Islet precursor cell (in vitro differentiated cells): ENCODE measurements around the gene FCRL3.
"Not testable (repeated sequence)": the region's sequence is repeated elsewhere in the genome, so short reads cannot be mapped to it uniquely, and the experiment has no call there.

Source experiments
- DNase-seq: peaks from one replicate; pipeline ENCODE4 v3.0.0-alpha.2; 2018

FCRL3 gene

DNA sequence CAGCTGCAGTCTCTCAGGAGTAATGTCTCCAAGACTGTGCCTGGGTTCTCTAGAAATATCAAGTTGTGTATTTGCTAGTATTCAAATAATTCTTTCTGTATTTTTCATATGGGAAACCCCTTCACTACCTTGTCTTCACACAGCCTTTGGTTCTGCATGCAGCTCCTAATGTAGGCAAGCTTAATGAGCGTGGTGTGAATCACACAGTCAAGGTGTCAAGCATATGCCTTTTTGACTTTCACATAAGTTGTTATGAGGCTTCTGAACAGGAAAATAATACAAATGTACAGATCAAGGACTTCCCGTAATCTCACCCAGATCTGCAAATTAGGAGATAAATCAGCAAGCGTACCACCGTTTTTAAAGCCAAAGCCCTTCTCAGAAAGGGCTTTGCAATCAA, at the start of gene FCRL3:
Gene FCRL3, minus strand, starts transcription at position 38 of the 400 bp plus-strand sequence. CDS start 280 bp downstream, outside the sequence.
- DNase-seq: no peak

DNA sequence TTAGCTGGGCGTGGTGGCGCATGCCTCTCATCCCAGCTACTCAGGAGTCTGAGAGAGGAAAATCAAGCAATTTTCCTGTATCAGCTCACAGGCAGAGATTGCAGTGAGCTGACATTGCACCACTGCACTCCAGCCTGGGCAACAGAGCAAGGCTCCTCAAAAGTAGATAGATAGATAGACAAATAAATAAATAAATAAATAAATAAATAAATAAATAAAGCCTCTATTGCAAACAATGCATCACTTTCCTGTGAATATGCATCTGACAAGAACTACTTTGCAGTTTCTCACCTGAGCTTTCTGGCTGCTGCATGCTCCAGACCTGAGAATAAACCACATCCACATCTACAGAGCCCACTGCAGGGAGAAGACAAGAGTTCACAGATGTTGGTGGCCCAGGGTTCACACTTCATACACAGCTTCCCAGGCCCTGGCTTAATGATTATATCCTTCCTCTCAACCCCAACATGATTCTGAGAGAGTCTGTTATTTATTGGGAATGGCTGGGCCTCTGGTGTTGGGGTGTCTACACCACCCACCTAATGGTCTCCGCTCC, 47.8 kb upstream of the FCRL3 start:
- no peak for DNase-seq

- DNase-seq: no peak
Observed at GRCh38 chr1:157739229-157739901, 38.8 kb upstream of the FCRL3 start.

- not testable (repeated sequence) for DNase-seq
Observed at GRCh38 chr1:157735991-157736390, 35.4 kb upstream of the FCRL3 start.

- DNase-seq: no peak
Observed at GRCh38 chr1:157734321-157734720, 33.8 kb upstream of the FCRL3 start.

- DNase-seq: no peak
Observed at GRCh38 chr1:157732755-157733154, 32.2 kb upstream of the FCRL3 start.

DNA sequence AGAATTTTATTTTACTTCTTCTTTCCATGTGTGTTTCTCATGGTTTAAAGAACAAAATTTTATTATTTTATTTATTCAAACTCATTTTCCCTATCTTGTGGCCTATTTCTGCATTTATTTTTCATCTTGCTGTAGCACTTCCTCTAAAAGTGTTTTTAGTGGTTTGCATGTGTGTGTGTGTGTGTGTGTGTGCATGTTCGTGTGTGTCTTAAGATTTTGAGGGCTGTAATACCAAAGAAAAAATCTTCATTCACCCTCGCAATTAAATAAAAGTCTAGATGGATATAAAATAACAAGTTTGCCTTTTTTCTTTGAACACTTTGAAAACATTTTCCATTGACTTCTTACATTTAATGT, 24.6 kb upstream of the FCRL3 start:
- DNase-seq: no peak

DNA sequence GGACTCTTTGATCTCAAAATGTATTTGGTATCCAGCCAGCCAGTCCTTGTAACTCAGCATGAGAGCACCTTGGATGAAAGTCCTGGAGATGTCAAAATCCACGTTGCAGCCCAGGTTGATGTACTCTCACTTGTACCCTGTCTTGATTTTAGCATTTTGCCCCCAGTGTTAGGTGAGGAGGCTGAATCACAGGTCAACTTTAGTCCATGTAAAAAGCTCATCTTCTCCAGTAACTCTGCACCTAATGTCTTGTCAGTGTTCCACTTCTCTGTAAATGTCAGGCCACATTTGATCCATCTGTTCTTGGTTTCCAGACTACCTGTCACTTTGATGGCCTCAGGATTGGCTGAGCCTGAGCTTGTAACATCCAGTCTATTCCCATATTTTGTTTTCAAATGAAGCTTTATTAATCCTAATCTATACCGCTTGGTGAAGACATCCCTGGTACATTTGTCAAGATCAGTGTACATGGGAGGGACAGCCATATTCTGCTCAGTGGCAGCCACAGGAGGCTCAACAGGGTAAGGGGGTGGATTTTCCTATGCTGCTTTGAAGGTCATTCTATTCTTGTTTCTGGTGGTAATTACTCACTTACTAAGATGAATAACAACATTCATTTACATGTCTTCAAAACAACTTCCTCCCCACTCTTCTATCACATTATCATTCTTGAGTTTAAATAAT, 24.1 kb upstream of the FCRL3 start:
- DNase-seq: no peak

- no peak for DNase-seq
Observed at GRCh38 chr1:157723157-157723556, 22.6 kb upstream of the FCRL3 start.

- no peak for DNase-seq
Observed at GRCh38 chr1:157721985-157722384, 21.4 kb upstream of the FCRL3 start.

GRCh38 chr1:157715736-157716135, 15.2 kb upstream of the FCRL3 start:
- DNase-seq: no peak

DNA sequence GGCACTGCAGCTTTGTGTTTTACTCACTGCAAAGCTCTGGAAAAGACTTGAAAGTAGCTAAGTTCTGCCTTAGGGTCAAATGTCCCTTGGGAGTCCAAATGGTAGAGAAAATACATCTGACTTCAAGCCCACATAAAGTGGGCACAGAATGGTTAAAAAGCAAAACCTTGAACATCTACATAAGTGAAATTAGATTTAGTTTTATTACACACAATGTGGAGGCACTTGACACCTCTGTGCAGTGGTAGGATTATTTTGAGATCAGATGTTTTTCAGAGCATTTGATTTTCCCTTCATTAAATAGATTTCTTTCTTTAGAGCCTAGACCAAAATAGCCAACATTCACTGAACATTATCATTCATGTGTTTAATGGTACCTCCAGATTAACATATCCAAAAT, 11.2 kb upstream of the FCRL3 start:
- DNase-seq: no peak

DNA sequence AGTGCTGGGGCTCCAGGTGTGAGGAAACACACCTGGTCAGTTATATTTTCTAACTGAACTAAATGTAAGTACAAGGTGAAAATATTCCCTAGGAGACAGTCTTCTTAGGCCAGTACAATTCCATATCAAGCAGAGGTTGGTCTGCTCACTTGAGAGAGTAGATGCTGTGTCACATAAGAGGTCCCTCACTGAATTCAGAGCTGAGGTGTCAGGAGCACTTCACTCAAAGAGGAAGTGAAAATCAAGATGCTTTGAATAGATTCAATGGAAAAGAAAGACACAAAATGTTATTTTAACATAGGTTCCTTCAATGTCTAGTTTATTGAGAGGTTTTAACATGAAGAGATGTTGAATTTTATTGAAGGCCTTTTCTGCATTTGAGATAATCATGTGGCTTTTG, 4.3 kb upstream of the FCRL3 start:
- DNase-seq: no peak

GRCh38 chr1:157703981-157704380, 3.4 kb upstream of the FCRL3 start:
- DNase-seq: no peak

DNA sequence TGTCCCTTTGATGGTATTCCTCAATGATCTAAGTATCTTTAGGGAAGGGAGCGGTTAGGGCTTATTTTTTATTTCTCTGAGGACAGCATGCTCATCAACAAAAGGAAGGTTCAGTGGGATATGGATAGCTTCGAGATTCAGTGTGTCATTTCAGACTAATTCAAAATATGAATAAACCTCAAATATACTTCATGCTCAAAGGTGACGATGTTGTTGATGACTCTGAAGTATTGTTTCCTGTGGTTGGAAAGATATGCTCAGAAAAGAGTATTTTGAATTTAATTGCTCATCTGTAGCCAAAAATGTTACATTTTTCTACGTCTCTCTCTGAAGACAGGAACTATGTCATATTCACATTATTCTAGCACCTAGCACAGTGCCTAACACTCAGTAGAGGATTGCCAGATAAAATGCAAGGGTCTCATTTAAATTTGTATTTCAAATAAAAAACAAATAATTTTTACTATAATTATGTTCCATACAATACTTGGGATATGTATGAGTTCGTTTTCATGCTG, 1.8 kb upstream of the FCRL3 start:
- DNase-seq: no peak

DNA sequence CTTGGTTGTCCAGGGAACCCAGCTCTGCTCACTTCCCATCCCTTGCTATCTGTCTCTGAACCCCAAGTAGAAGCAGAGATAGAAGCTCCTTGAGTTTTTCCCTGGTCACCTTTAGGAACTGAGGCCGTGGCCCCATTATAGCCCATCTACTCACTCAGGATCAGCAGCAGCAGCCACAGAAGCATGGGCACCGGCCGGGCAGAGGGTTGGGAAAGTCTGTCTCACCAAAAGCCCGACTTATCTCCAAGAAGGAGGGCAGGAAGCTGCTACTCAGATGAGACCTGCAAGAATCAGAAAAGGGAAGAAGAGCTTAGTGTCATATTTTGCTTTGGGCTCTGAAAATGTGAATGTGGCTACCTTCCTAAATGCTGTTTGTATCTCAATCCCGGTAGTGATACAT, 264 bp downstream of the FCRL3 start:
- no peak for DNase-seq

DNA sequence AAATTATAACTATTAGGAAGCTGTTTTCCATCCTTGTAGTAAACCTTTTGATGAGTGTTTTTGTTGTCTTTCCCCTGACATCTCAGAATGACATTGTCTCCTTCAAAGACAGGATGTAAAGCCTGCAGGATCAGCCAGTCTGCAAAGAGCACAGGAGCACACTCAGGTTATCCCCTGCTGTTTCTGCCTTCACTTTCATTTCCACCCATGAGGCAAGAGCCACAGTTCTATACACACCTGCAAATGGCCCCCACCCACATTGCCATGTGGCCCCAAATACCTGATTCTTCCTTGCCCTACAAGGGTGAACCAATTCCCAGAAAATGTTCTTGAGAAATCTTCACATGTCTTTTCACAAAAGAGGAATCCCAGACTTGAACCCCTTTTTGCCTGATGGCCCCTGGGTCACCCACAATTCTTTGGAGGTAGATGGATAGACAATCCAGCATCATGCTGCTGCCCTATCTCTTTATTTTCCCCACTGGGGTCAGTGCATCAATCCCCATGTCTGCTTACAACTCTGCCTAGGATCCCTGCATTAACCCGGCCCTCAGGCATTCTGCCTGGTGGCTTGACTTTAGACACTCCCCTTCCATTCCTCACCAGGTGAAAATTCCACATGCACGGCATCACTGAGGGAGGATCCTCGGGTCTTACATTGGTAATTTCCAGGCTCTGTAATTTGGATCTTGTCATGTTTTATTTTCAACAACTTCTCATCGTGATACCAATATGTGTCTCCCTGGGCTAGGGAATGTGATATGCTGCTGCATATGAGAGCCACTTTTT, 2.6 kb downstream of the FCRL3 start:
- DNase-seq: peak; percentile 77

DNA sequence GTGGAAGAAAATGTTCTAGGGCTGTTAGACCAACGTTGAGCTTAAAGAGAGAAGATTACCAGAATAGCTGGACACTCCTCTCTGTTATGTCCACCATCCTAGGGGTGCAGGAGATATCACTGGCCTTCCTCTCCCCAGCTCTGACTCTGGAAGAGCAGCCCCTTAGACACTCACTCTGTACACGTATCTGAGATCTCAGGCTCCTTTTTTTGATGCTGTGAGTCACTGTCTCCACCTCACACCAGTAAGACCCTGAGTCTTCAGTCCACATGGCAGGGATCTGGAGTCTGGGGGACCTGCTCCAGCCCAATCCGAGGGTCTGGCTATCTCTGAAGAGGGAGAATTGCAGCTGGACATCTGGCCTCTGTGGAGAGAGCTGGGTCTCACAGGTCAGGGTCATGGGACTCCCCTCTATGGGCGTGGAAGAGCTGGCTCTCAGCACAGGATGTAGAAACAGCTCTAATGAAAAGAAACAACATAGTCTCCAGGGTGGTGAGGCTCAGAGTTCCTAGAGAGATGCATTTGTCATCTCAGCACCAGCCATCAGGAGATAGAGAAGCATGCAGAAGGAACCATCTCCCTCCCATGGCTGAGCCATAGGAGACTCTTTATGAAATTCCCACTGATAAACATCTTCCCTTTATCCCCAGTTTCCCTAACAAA, 3.5 kb downstream of the FCRL3 start:
- DNase-seq: no peak

DNA sequence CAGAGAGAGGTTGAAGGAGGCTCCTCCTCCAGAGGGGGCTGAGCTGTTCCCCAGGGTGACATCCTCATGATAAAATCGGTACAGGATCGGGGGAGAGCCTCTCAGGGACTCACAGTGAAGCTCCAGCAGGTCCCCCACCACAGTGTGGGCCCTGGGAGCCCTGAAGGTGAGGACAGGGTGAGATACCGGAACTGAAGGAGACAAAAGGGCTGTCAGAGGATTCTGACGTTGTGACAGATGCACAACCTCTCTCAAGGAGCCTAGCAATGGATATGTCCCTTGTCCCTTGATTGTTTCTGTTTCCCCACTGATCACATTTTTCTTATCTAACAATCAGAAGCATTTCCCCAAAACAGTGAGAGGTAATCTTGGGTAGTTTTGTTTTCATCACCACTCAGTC, 5.2 kb downstream of the FCRL3 start:
- no peak for DNase-seq

DNA sequence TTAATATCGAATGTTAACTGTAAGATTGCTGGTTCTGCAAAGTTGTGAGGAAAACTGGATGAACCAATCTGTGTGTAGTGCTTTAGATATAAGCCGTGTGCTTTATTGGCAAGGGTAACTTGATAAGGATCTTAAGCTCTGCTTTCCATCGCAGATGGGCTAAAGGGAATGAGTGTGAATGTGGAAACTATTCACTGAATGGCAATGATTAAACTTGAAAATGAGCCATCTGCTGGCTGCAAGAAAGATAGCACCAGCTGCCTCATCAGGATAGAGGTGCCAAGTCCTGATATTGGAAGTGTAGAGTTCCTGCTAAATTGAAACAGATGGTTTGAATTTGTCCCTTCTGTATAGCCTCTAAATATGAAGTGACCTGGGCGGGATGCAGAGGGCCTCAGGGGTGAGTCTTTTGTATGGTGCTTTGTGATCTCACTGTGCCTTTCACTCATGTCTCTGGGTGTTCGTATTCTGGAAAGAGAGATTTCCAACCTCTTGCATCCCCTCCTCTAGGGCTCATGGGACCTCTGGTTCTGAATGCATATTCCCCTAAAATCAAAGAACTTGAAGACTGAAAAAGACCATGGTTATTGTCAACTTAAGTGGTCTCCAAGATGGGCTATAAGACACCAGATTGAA, 9.2 kb downstream of the FCRL3 start:
- no peak for DNase-seq

- no peak for DNase-seq
Observed at GRCh38 chr1:157682710-157683437, 17.7 kb downstream of the FCRL3 start.

GRCh38 chr1:157678721-157679120, 21.8 kb downstream of the FCRL3 start:
- no peak for DNase-seq
